Activated T-helper 2 cell treated with anti-CD3 and anti-CD28 coated beads, Interferon-gamma antibody, Interleukin-2, Interleukin-4, amounts not matched to agents 10 μg/mL and 5 μg/mL and 100 μg/mL, durations not matched to agents 14 hours and 24 hours and 36 hours (primary cell): Measurements from ENCODE around the gene BTC. TPM values are rescaled to one million over a fixed set of nuclear protein-coding genes. Genes with fewer than 3 reads are reported as not detected.
"Not testable (repeated sequence)": the region's sequence is repeated elsewhere in the genome, so short reads cannot be mapped to it uniquely, and the experiment has no call there.

Experiments used
- DNase-seq: peaks from one replicate; pipeline ENCODE4 v3.0.0; 2021; ENCODE audit warnings: low spot score
- H3K27ac Mint-ChIP-seq: one replicate; pipeline ENCODE4 v1.8.0; 2021; ENCODE audit warnings: mixed read lengths
- H3K27me3 Mint-ChIP-seq: one replicate; pipeline ENCODE4 v1.8.0; 2021; ENCODE audit warnings: low read depth, mixed read lengths
- H3K36me3 Mint-ChIP-seq: one replicate; pipeline ENCODE4 v1.8.0; 2021; ENCODE audit warnings: low read depth, mixed read lengths
- H3K4me1 Mint-ChIP-seq: one replicate; pipeline ENCODE4 v1.8.0; 2021; ENCODE audit warnings: low read depth, mixed read lengths
- H3K4me3 Mint-ChIP-seq: one replicate; pipeline ENCODE4 v1.8.0; 2021; ENCODE audit warnings: low read depth, mild to moderate bottlenecking, moderate library complexity, mixed read lengths
- H3K9me3 Mint-ChIP-seq: one replicate; pipeline ENCODE4 v1.8.0; 2021; ENCODE audit warnings: mixed read lengths
- intact Hi-C: fragments of 100-400 bp; cut with micrococcal nuclease; formaldehyde crosslinking; loops from one replicate; pipeline ENCODE4 v1.15.1; 2023
- total RNA-seq: library from RNA; stranded (reverse); gene quantifications from 2 replicates; pipeline ENCODE4 v1.2.3, GENCODE V29; 2022

Gene BTC
- not detected in 2 replicates for total RNA-seq

- Mint-ChIP-seq H3K4me1 (no peaks in the 10 kb centered on the region), H3K27me3 (peaks cover 39% of the 10 kb centered on the region), H3K9me3 (no peaks in the 10 kb centered on the region), H3K4me3 (no peak within 1 kb of the TSS), H3K27ac (no peak within 1 kb of the TSS), H3K36me3 (no peaks in the 10 kb centered on the region)
- no peak for DNase-seq
- intact Hi-C loops: no loop called here
These were observed at the start of gene BTC for GRCh38 chr4:74794382-74795010. Gene BTC (minus strand): TSS chr4:74794523. CDS start chr4:74794325, 198 bp downstream.

GRCh38 chr4:74840936-74841509 is 46.7 kb upstream of the BTC start:
- Mint-ChIP-seq H3K4me1 (no peaks in the 10 kb centered on the region), H3K36me3 (no peaks in the 10 kb centered on the region)
- intact Hi-C loops: no loop called here

GRCh38 chr4:74838746-74839370 is 44.5 kb upstream of the BTC start:
- DNase-seq: no peak
- intact Hi-C loops: no loop called here
- H3K27ac Mint-ChIP-seq: no peak overlapping the region
- H3K27me3 Mint-ChIP-seq: no peaks in the 10 kb centered on the region
- no peaks in the 10 kb centered on the region for H3K4me1 Mint-ChIP-seq
- H3K9me3 Mint-ChIP-seq: no peaks in the 10 kb centered on the region
- H3K36me3 Mint-ChIP-seq: no peaks in the 10 kb centered on the region
- no peak overlapping the region for H3K4me3 Mint-ChIP-seq

More at GRCh38 chr4:74840936-74841509, 46.7 kb upstream of the BTC start:
- DNase-seq: no peak
- no peaks in the 10 kb centered on the region for H3K9me3 Mint-ChIP-seq
- H3K27ac Mint-ChIP-seq: no peak overlapping the region
- H3K4me3 Mint-ChIP-seq: no peak overlapping the region
- no peaks in the 10 kb centered on the region for H3K27me3 Mint-ChIP-seq

GRCh38 chr4:74830928-74831327 is 36.6 kb upstream of the BTC start:
- intact Hi-C loops: no loop called here

GRCh38 chr4:74823194-74823593 is 28.9 kb upstream of the BTC start:
- H3K9me3 Mint-ChIP-seq: no peaks in the 10 kb centered on the region
- no peaks in the 10 kb centered on the region for H3K4me1 Mint-ChIP-seq
- no peak for DNase-seq
- intact Hi-C loops: no loop called here
- no peak overlapping the region for H3K4me3 Mint-ChIP-seq
- no peak overlapping the region for H3K27ac Mint-ChIP-seq
- H3K27me3 Mint-ChIP-seq: no peaks in the 10 kb centered on the region
- H3K36me3 Mint-ChIP-seq: no peaks in the 10 kb centered on the region

More at GRCh38 chr4:74830928-74831327, 36.6 kb upstream of the BTC start:
- H3K9me3 Mint-ChIP-seq: peaks cover 6% of the 10 kb centered on the region
- no peaks in the 10 kb centered on the region for H3K27me3 Mint-ChIP-seq
- H3K4me3 Mint-ChIP-seq: no peak overlapping the region
- no peak overlapping the region for H3K27ac Mint-ChIP-seq
- no peak for DNase-seq
- no peaks in the 10 kb centered on the region for H3K4me1 Mint-ChIP-seq
- no peaks in the 10 kb centered on the region for H3K36me3 Mint-ChIP-seq

- Mint-ChIP-seq H3K4me1 (no peaks in the 10 kb centered on the region), H3K36me3 (no peaks in the 10 kb centered on the region), H3K27ac (no peak overlapping the region), H3K4me3 (no peak overlapping the region), H3K27me3 (no peaks in the 10 kb centered on the region), H3K9me3 (no peaks in the 10 kb centered on the region)
- intact Hi-C loops: no loop called here
- no peak for DNase-seq
These were observed 28.3 kb upstream of the BTC start for GRCh38 chr4:74822603-74823002.

GRCh38 chr4:74821541-74821940 is 27.2 kb upstream of the BTC start:
- Mint-ChIP-seq H3K27ac (no peak overlapping the region), H3K36me3 (no peaks in the 10 kb centered on the region), H3K27me3 (no peaks in the 10 kb centered on the region), H3K4me1 (no peaks in the 10 kb centered on the region), H3K4me3 (no peak overlapping the region), H3K9me3 (no peaks in the 10 kb centered on the region)
- intact Hi-C loops: no loop called here
- no peak for DNase-seq

- Mint-ChIP-seq H3K4me3 (no peak overlapping the region), H3K4me1 (no peaks in the 10 kb centered on the region), H3K36me3 (no peaks in the 10 kb centered on the region), H3K27ac (no peak overlapping the region), H3K9me3 (no peaks in the 10 kb centered on the region), H3K27me3 (no peaks in the 10 kb centered on the region)
- intact Hi-C loops: no loop called here
- no peak for DNase-seq
These were observed 19.7 kb upstream of the BTC start for GRCh38 chr4:74814052-74814451.

GRCh38 chr4:74812056-74812455 is 17.7 kb upstream of the BTC start:
- not testable (repeated sequence) for H3K9me3 Mint-ChIP-seq, H3K36me3 Mint-ChIP-seq, H3K4me1 Mint-ChIP-seq

GRCh38 chr4:74805601-74806000 is 11.3 kb upstream of the BTC start:
- Mint-ChIP-seq H3K9me3 (no peaks in the 10 kb centered on the region), H3K4me3 (no peak overlapping the region), H3K4me1 (no peaks in the 10 kb centered on the region), H3K36me3 (no peaks in the 10 kb centered on the region), H3K27me3 (no peaks in the 10 kb centered on the region), H3K27ac (no peak overlapping the region)
- intact Hi-C loops: no loop called here
- DNase-seq: no peak

More at GRCh38 chr4:74812056-74812455, 17.7 kb upstream of the BTC start:
- H3K27ac Mint-ChIP-seq, H3K4me3 Mint-ChIP-seq, H3K27me3 Mint-ChIP-seq, intact Hi-C loops, DNase-seq: not testable (repeated sequence)

GRCh38 chr4:74800310-74800709 is 6.0 kb upstream of the BTC start:
- Mint-ChIP-seq H3K4me1 (no peaks in the 10 kb centered on the region), H3K36me3 (no peaks in the 10 kb centered on the region), H3K4me3 (no peak overlapping the region), H3K9me3 (no peaks in the 10 kb centered on the region), H3K27me3 (peaks cover 10% of the 10 kb centered on the region), H3K27ac (no peak overlapping the region)
- no peak for DNase-seq
- intact Hi-C loops: no loop called here

GRCh38 chr4:74796631-74797030 is 2.3 kb upstream of the BTC start:
- Mint-ChIP-seq H3K36me3 (no peaks in the 10 kb centered on the region), H3K9me3 (no peaks in the 10 kb centered on the region), H3K4me1 (no peaks in the 10 kb centered on the region), H3K27me3 (peaks cover 39% of the 10 kb centered on the region), H3K27ac (no peak overlapping the region), H3K4me3 (no peak overlapping the region)
- intact Hi-C loops: no loop called here
- DNase-seq: no peak

- H3K27me3 Mint-ChIP-seq: peaks cover 39% of the 10 kb centered on the region
- no peak for DNase-seq
These were observed 454 bp downstream of the BTC start for GRCh38 chr4:74793757-74794381.

More at GRCh38 chr4:74793757-74794381, 454 bp downstream of the BTC start:
- H3K4me1 Mint-ChIP-seq: no peaks in the 10 kb centered on the region
- intact Hi-C loops: no loop called here
- no peak overlapping the region for H3K4me3 Mint-ChIP-seq
- H3K9me3 Mint-ChIP-seq: no peaks in the 10 kb centered on the region
- H3K27ac Mint-ChIP-seq: no peak overlapping the region
- no peaks in the 10 kb centered on the region for H3K36me3 Mint-ChIP-seq
